Brain microvascular endothelial cell (primary cell): ENCODE results near the gene RASSF1.

Source experiments
- DNase-seq: peaks from one replicate; pipeline ENCODE4 v3.0.0-alpha.2; 2020
- H3K27ac ChIP-seq: fragments of 250-450 bp; sonication (Bioruptor Pico); 2 replicates; pipeline ENCODE4 v1.5.1; 2020; ENCODE audit warnings: mild to moderate bottlenecking, moderate library complexity
- H3K27me3 ChIP-seq: fragments of 250-450 bp; sonication (Bioruptor Pico); replicated peaks from 2 replicates; pipeline ENCODE4 v1.5.1; 2020; ENCODE audit warnings: mild to moderate bottlenecking
- H3K36me3 ChIP-seq: fragments of 250-450 bp; sonication (Bioruptor Pico); replicated peaks from 2 replicates; pipeline ENCODE4 v1.5.1; 2020; ENCODE audit warnings: mild to moderate bottlenecking
- H3K4me3 ChIP-seq: 2 replicates; pipeline ENCODE4 v1.5.1; 2011; ENCODE audit warnings: low read depth, mild to moderate bottlenecking, control low read depth, low read length, moderate library complexity
- in situ Hi-C: cut with HindIII; loops from 2 replicates; pipeline ENCODE4 v1.10.0; 2017; ENCODE audit warnings: low sequenced_read_pairs, low pct_ligation_motif_present
- TF ChIP-seq, protein P1 (sequence below): IDR thresholded peaks from 2 replicates; pipeline ENCODE4 v1.5.1; 2011; ENCODE audit warnings: low read depth, mild to moderate bottlenecking, moderate library complexity, low read length, control low read depth, inconsistent platforms; ENCODE audit errors: missing control alignments

Gene RASSF1

DNA sequence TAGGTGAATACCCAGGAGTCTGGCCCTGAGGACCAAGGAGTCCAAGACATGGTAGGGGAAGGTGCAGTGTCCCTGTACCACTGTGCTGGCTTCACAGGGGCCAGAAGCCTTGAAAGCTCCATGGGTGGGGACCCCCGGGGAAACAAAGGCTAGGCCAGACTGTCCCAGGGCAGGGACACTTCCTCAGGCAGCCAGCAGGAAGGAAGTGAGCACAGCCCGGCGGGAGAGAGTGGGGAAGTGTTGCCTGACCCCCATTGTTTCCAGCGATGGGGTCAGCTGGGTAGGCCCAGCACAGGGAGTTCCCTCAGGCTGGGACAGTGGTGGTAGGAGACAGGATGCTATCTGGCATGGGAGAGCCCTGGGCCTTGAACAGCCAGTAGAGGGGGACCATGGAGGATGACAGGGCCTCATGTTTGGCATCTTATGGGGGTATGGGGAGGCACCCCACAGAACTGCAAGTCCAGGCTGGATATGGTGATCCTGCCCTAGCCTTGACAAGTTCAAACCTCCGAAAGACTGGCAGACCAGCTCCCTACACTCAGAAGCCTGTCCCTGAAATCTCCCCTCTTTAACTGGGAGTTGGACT lies 16.9 kb downstream of the RASSF1 start:
- DNase-seq: no peak
- H3K27me3 ChIP-seq: no peaks in the 10 kb centered on the region
- TF ChIP-seq, protein P1, sequence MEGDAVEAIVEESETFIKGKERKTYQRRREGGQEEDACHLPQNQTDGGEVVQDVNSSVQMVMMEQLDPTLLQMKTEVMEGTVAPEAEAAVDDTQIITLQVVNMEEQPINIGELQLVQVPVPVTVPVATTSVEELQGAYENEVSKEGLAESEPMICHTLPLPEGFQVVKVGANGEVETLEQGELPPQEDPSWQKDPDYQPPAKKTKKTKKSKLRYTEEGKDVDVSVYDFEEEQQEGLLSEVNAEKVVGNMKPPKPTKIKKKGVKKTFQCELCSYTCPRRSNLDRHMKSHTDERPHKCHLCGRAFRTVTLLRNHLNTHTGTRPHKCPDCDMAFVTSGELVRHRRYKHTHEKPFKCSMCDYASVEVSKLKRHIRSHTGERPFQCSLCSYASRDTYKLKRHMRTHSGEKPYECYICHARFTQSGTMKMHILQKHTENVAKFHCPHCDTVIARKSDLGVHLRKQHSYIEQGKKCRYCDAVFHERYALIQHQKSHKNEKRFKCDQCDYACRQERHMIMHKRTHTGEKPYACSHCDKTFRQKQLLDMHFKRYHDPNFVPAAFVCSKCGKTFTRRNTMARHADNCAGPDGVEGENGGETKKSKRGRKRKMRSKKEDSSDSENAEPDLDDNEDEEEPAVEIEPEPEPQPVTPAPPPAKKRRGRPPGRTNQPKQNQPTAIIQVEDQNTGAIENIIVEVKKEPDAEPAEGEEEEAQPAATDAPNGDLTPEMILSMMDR: peak; percentile 8
- H3K27ac ChIP-seq: no peak overlapping the region
- no peak overlapping the region for H3K4me3 ChIP-seq
- peaks cover 8% of the 10 kb centered on the region for H3K36me3 ChIP-seq
- in situ Hi-C loops: no loop called here

DNA sequence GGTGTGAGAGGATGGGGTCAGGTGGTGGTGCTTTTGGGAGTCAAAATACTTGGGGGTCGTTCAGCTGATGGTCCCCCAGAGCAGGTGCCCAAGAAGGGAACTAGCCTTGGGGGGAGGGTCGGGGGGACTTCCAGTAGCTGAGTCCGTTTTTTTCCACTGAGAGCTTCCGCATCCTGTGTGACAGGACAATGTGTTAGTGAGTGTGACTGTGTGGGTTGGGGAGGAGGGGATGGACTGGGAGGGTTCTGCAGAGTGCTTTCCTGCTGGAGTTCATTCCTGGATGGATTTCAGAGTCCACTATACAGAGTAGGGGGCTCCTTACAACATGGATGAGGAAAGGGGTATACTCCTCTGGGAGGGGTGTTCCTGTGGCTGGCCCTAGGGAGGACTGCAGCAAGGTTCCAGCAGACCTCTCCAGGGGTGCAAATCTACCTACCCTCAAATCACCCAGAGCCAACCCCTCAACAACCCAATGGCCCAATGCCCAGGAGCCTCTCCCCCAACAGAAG lies 17.5 kb downstream of the RASSF1 start:
- H3K27ac ChIP-seq: no peak overlapping the region
- H3K4me3 ChIP-seq: no peak overlapping the region
- no peak for DNase-seq
- in situ Hi-C loops: no loop called here
- TF ChIP-seq, protein P1: no peak
- peaks cover 10% of the 10 kb centered on the region for H3K36me3 ChIP-seq
- H3K27me3 ChIP-seq: no peaks in the 10 kb centered on the region

DNA sequence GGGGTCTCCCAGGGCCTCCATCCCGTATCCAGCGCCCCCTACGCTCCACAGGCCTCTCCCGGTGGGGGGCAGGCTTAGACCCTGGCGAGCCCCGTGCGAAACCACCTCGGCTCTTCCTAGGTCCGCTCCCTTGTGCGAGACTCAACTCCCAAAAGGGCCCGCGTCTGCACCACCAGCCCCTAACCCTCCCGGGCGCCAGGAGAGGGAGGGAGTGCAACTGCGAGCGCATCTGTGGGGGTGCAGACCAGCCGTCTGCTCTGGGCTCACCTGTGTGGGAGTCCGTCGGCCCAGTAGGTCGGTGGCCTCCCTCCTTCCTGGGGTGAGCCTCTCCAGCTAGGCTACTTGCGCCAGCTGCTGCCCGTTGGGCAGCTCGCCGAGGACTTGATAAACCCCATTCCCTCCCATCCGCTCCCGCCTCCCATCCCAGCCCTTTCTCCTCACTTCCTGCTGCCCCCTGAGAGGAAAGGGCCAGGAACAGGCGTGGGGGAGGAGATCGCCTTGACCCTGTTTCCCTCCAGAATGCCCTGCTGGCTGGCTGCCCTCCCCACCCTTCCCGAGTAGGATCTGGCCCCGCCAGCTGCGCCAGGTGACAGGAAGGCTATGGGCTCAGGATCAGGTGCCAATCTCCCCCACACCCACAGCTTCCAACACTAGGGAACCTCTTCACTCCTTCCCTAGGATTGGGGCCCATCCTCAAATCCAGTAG lies 18.1 kb downstream of the RASSF1 start, which contains the start of gene HYAL2:
Gene HYAL2, minus strand, starts transcription at position 360 of the 706 bp plus-strand sequence. CDS start 2,256 bp downstream, outside the sequence.
- in situ Hi-C loops: no loop called here
- H3K27me3 ChIP-seq: no peaks in the 10 kb centered on the region
- TF ChIP-seq, protein P1: peak; percentile 1
- H3K27ac ChIP-seq: peak within 1 kb of the TSS; percentile 100
- peak within 1 kb of the TSS; percentile 78 for H3K4me3 ChIP-seq
- DNase-seq: no peak
- H3K36me3 ChIP-seq: peaks cover 12% of the 10 kb centered on the region

DNA sequence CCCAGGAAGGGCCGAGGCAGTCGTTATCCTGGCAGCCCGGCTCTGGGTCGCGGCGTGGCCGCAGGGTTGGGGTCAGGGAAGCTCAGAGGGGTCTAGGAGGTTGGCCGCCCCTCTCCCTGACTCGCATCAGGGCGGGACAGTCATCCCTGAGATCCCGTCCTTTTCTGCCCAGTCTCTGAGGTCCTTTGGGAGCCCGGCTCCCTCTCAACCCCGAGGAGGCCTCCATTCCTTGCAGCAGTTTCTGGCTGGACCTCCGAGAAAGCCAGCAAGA lies 18.6 kb downstream of the RASSF1 start:
- in situ Hi-C loops: no loop called here
- no peak for DNase-seq
- Histone ChIP-seq H3K4me3 (peak overlapping the region; percentile 78), H3K36me3 (peaks cover 12% of the 10 kb centered on the region), H3K27ac (peak overlapping the region; percentile 100), H3K27me3 (no peaks in the 10 kb centered on the region)
- TF ChIP-seq, protein P1: no peak

DNA sequence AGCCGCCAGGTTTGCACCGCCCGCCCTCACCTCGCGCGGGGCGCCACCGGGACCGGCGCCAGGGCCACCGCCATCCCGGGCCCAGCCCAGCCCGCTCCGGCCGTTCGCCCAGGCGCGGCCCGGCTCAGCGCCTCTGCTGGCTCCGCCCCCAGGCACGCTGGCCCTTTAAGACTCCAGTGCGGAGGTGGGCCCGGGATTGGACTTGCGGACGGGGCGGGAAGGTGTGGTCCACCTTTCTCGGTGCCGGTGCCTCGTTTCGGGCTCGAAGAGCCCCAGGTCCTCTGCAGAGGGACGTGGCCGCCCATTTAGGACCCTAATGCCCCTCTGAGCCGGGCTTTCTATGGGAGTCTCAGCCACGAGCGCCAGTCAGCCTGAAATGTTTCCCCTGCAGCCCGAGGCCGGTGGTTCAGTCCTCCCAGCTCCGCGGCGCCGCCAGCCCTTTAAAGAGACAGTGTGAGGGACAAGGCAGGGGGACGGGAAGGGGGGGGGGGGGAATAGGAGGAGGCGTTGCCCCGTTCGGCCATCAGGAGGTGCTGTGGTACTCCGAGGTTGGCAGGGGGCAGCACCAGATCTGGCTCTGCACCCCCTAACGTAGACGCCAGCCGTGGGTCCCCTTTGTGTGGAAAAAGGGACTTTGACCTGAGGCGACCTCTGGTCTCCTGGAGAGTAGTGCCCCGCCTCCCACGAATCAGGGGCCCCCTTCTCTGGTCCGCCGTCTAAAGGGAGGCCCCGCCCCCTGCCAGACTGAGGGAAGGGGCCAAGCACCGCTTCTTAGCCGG lies 19.1 kb downstream of the RASSF1 start:
- no peaks in the 10 kb centered on the region for H3K27me3 ChIP-seq
- in situ Hi-C loops: no loop called here
- H3K36me3 ChIP-seq: peaks cover 12% of the 10 kb centered on the region
- TF ChIP-seq, protein P1: peak; percentile 66
- H3K27ac ChIP-seq: peak overlapping the region; percentile 100
- H3K4me3 ChIP-seq: peak overlapping the region; percentile 78
- DNase-seq: peak; percentile 81
